ENCODE data around the gene IFT172.

The IFT172 gene

GRCh38 chr2:27451095-27451494, 38.4 kb downstream of the IFT172 start:
- H3K27me3 ChIP-seq (ENCODE audit: control insufficient read depth in 5 of 5, insufficient read depth in 4 of 5, low read length in 5 of 5), result no peaks in the 10 kb centered on the region
- no peaks in the 10 kb centered on the region for H3K9me3 ChIP-seq (ENCODE audit: control insufficient read depth in 5 of 5, low read length in 5 of 5)
- no peaks in the 10 kb centered on the region for H3K4me1 ChIP-seq (ENCODE audit: control insufficient read depth in 5 of 5, insufficient read depth in 5 of 5, low read length in 5 of 5)
- H3K9ac ChIP-seq (ENCODE audit: low read length in 5 of 5), result no peak overlapping the region
- no peak overlapping the region for H3K4me3 ChIP-seq (ENCODE audit: low read depth in 1 of 5, low read length in 5 of 5)
- H3K27ac ChIP-seq (ENCODE audit: low read depth, low read length), result no peak overlapping the region
- H3K36me3 ChIP-seq (ENCODE audit: control insufficient read depth in 5 of 5, insufficient read depth in 5 of 5, low read length in 5 of 5), result peaks cover 3 to 68% (median 63%) of the 10 kb centered on the region in 5 donors

DNA sequence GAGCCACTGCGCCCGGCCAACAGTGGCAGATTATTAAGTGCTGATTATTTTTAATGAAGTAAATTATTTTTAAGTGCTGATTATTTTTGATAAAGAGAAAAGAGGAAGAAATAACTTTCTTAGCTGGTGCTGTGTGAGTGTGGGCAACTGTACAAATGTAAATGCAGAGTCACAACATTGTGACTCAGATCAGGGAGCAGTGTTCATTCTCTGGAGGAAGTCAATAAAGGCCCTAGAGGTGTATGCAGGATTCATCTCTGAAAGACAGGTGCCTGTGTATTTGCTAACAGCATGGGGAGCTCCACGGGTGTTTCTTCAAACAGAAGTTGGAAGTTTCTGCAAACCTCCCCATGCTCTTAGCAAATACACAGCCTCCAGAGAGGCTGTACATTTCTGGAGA, 41.2 kb downstream of the IFT172 start:
- no peak overlapping the region for H3K27ac ChIP-seq (ENCODE audit: low read depth, low read length)
- H3K27me3 ChIP-seq (ENCODE audit: control insufficient read depth in 5 of 5, insufficient read depth in 4 of 5, low read length in 5 of 5), result no peaks in the 10 kb centered on the region
- no peaks in the 10 kb centered on the region for H3K9me3 ChIP-seq (ENCODE audit: control insufficient read depth in 5 of 5, low read length in 5 of 5)
- no peak overlapping the region for H3K9ac ChIP-seq (ENCODE audit: low read length in 5 of 5)
- no peaks in the 10 kb centered on the region for H3K4me1 ChIP-seq (ENCODE audit: control insufficient read depth in 5 of 5, insufficient read depth in 5 of 5, low read length in 5 of 5)
- peaks cover 3 to 66% (median 59%) of the 10 kb centered on the region in 5 donors for H3K36me3 ChIP-seq (ENCODE audit: control insufficient read depth in 5 of 5, insufficient read depth in 5 of 5, low read length in 5 of 5)
- H3K4me3 ChIP-seq (ENCODE audit: low read depth in 1 of 5, low read length in 5 of 5), result no peak overlapping the region

DNA sequence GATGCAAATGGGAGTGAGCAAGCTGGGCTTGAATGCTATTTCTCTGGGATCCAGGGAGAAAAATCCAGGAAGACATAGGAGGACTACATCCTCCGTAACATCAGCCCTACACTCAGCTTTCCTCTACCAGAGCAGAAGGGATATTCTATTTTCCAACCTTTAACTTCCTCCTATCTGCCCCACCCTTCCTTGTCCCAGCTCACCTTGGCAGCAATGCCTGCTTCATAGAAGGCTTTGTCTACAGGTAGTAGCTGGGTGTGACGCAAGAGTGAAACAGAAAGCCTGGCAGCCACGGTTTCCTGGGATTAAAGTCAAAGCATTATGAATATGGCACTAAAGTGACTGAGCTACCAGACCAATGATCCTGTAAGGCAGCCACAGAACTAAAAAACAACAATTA, 43.5 kb downstream of the IFT172 start:
- H3K4me1 ChIP-seq (ENCODE audit: control insufficient read depth in 5 of 5, insufficient read depth in 5 of 5, low read length in 5 of 5), result peaks cover 0 to 5% (median 0%) of the 10 kb centered on the region in 5 donors
- no peaks in the 10 kb centered on the region for H3K27me3 ChIP-seq (ENCODE audit: control insufficient read depth in 5 of 5, insufficient read depth in 4 of 5, low read length in 5 of 5)
- no peak overlapping the region for H3K27ac ChIP-seq (ENCODE audit: low read depth, low read length)
- H3K9ac ChIP-seq (ENCODE audit: low read length in 5 of 5), result no peak overlapping the region
- no peaks in the 10 kb centered on the region for H3K9me3 ChIP-seq (ENCODE audit: control insufficient read depth in 5 of 5, low read length in 5 of 5)
- peaks cover 0 to 67% (median 53%) of the 10 kb centered on the region in 5 donors for H3K36me3 ChIP-seq (ENCODE audit: control insufficient read depth in 5 of 5, insufficient read depth in 5 of 5, low read length in 5 of 5)
- H3K4me3 ChIP-seq (ENCODE audit: low read depth in 1 of 5, low read length in 5 of 5), result no peak overlapping the region

GRCh38 chr2:27445615-27446014, 43.9 kb downstream of the IFT172 start:
- H3K27me3 ChIP-seq (ENCODE audit: control insufficient read depth in 5 of 5, insufficient read depth in 4 of 5, low read length in 5 of 5), result no peaks in the 10 kb centered on the region
- no peaks in the 10 kb centered on the region for H3K9me3 ChIP-seq (ENCODE audit: control insufficient read depth in 5 of 5, low read length in 5 of 5)
- H3K9ac ChIP-seq (ENCODE audit: low read length in 5 of 5), result no peak overlapping the region
- H3K4me3 ChIP-seq (ENCODE audit: low read depth in 1 of 5, low read length in 5 of 5), result no peak overlapping the region
- peaks cover 0 to 72% (median 56%) of the 10 kb centered on the region in 5 donors for H3K36me3 ChIP-seq (ENCODE audit: control insufficient read depth in 5 of 5, insufficient read depth in 5 of 5, low read length in 5 of 5)
- no peak overlapping the region for H3K27ac ChIP-seq (ENCODE audit: low read depth, low read length)
- H3K4me1 ChIP-seq (ENCODE audit: control insufficient read depth in 5 of 5, insufficient read depth in 5 of 5, low read length in 5 of 5), result peaks cover 0 to 5% (median 0%) of the 10 kb centered on the region in 5 donors

DNA sequence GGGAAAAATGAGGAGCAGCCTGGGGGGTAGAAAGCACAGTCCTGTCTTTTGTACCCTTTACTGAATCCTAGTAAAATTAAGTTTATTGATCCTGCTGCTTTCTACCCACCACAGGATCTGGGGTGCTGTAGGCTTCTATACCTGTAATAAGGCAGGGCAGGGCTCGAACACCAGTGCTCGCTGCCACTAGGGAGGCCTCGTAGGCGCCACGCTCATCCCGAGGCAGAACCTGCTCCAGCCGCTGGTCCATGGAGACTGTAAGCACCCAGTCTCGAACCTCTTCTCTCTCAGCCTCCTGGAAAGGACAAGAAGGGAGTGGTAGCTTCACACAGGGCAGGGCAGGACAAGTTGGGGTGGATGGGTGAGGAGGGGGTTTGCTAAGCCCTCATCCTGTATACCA, 44.4 kb downstream of the IFT172 start:
- no peaks in the 10 kb centered on the region for H3K9me3 ChIP-seq (ENCODE audit: control insufficient read depth in 5 of 5, low read length in 5 of 5)
- no peaks in the 10 kb centered on the region for H3K27me3 ChIP-seq (ENCODE audit: control insufficient read depth in 5 of 5, insufficient read depth in 4 of 5, low read length in 5 of 5)
- H3K9ac ChIP-seq (ENCODE audit: low read length in 5 of 5), result no peak overlapping the region
- H3K4me1 ChIP-seq (ENCODE audit: control insufficient read depth in 5 of 5, insufficient read depth in 5 of 5, low read length in 5 of 5), result peaks cover 0 to 5% (median 0%) of the 10 kb centered on the region in 5 donors
- no peak overlapping the region for H3K27ac ChIP-seq (ENCODE audit: low read depth, low read length)
- no peak overlapping the region for H3K4me3 ChIP-seq (ENCODE audit: low read depth in 1 of 5, low read length in 5 of 5)
- H3K36me3 ChIP-seq (ENCODE audit: control insufficient read depth in 5 of 5, insufficient read depth in 5 of 5, low read length in 5 of 5), result peaks cover 0 to 74% (median 60%) of the 10 kb centered on the region in 5 donors

DNA sequence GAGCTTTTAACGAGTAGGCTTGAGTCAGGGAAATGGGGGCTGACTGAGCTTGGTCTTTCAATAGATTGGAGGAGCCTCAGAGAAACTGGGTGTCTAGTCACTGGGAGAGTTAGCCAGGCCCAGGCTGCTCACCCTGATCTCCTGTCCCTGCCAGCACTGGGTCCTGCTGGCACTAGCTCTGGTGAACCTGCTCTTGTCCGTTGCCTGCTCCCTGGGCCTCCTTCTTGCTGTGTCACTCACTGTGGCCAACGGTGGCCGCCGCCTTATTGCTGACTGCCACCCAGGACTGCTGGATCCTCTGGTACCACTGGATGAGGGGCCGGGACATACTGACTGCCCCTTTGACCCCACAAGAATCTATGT, 46.6 kb downstream of the IFT172 start:
- Histone ChIP-seq H3K4me3 (ENCODE audit: low read depth in 1 of 5, low read length in 5 of 5) (no peak overlapping the region), H3K4me1 (ENCODE audit: control insufficient read depth in 5 of 5, insufficient read depth in 5 of 5, low read length in 5 of 5) (peaks cover 0 to 5% (median 0%) of the 10 kb centered on the region in 5 donors), H3K9ac (ENCODE audit: low read length in 5 of 5) (no peak overlapping the region), H3K36me3 (ENCODE audit: control insufficient read depth in 5 of 5, insufficient read depth in 5 of 5, low read length in 5 of 5) (peaks cover 3 to 75% (median 59%) of the 10 kb centered on the region in 5 donors), H3K27ac (ENCODE audit: low read depth, low read length) (peak overlapping the region; percentile 23), H3K9me3 (ENCODE audit: control insufficient read depth in 5 of 5, low read length in 5 of 5) (no peaks in the 10 kb centered on the region), H3K27me3 (ENCODE audit: control insufficient read depth in 5 of 5, insufficient read depth in 4 of 5, low read length in 5 of 5) (no peaks in the 10 kb centered on the region)

DNA sequence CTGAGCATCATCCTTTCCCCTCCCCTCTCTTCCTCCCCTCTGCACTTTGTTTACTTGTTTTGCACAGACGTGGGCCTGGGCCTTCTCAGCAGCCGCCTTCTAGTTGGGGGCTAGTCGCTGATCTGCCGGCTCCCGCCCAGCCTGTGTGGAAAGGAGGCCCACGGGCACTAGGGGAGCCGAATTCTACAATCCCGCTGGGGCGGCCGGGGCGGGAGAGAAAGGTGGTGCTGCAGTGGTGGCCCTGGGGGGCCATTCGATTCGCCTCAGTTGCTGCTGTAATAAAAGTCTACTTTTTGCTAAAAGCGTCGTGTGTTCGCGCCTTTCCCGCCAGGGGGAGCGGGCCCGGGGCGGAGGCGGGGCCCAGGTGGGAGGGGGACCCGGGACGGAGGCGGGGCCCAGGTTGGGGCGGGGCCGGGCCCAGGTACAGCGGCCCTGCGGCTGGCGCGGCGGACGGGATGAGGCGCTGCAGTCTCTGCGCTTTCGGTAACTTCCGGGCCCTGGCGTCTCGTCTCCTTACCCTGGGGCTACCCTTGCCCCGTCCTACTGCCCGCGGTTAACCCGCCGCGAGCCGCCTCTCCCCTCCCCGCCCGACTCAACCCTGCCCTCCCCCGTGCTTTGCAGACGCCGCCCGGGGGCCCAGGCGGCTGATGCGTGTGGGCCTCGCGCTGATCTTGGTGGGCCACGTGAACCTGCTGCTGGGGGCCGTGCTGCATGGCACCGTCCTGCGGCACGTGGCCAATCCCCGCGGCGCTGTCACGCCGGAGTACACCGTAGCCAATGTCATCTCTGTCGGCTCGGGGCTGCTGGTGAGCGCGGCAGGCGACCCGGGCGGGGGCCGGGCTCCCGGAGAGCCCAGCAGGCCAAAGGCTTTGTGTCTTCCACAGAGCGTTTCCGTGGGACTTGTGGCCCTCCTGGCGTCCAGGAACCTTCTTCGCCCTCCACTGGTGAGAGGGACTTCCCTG, 47.3 kb downstream of the IFT172 start, which contains the start of gene KRTCAP3:
KRTCAP3 (plus strand) TSS at position 424 of the 962 bp plus-strand sequence; CDS start at position 456, 32 bp downstream.
- Histone ChIP-seq H3K36me3 (ENCODE audit: control insufficient read depth in 5 of 5, insufficient read depth in 5 of 5, low read length in 5 of 5) (peaks cover 5 to 76% (median 55%) of the 10 kb centered on the region in 5 donors), H3K4me1 (ENCODE audit: control insufficient read depth in 5 of 5, insufficient read depth in 5 of 5, low read length in 5 of 5) (peaks cover 0 to 5% (median 0%) of the 10 kb centered on the region in 5 donors), H3K4me3 (ENCODE audit: low read depth in 1 of 5, low read length in 5 of 5) (no peak within 1 kb of the TSS), H3K9ac (ENCODE audit: low read length in 5 of 5) (no peak within 1 kb of the TSS), H3K9me3 (ENCODE audit: control insufficient read depth in 5 of 5, low read length in 5 of 5) (no peaks in the 10 kb centered on the region), H3K27ac (ENCODE audit: low read depth, low read length) (peak within 1 kb of the TSS; percentile 23), H3K27me3 (ENCODE audit: control insufficient read depth in 5 of 5, insufficient read depth in 4 of 5, low read length in 5 of 5) (no peaks in the 10 kb centered on the region)

DNA sequence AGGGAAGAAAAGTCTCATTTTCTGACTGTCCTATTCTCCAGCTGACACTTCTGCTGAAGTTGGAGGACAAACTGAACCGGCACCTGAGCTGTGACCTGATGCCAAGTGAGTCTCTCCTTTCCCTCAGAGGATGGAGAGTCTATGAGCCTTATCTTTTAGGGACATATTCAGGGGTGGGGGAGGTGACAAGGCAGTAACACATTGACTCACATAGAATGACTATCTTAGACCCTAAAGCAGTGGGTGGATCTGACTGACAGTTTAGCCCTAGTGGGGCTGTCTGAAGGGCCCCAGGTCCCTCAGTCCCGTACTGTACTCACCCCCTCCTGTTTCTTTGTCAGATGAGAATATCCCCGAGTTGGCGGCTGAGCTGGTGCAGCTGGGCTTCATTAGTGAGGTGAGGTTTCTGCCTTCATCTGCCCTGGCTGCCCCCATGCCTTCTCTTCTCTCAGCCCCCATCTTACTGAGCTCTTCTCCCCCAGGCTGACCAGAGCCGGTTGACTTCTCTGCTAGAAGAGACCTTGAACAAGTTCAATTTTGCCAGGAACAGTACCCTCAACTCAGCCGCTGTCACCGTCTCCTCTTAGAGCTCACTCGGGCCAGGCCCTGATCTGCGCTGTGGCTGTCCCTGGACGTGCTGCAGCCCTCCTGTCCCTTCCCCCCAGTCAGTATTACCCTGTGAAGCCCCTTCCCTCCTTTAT, 48.2 kb downstream of the IFT172 start:
- peaks cover 11 to 81% (median 61%) of the 10 kb centered on the region in 5 donors for H3K36me3 ChIP-seq (ENCODE audit: control insufficient read depth in 5 of 5, insufficient read depth in 5 of 5, low read length in 5 of 5)
- H3K27me3 ChIP-seq (ENCODE audit: control insufficient read depth in 5 of 5, insufficient read depth in 4 of 5, low read length in 5 of 5), result no peaks in the 10 kb centered on the region
- peaks cover 0 to 5% (median 0%) of the 10 kb centered on the region in 5 donors for H3K4me1 ChIP-seq (ENCODE audit: control insufficient read depth in 5 of 5, insufficient read depth in 5 of 5, low read length in 5 of 5)
- H3K4me3 ChIP-seq (ENCODE audit: low read depth in 1 of 5, low read length in 5 of 5), result no peak overlapping the region
- H3K9me3 ChIP-seq (ENCODE audit: control insufficient read depth in 5 of 5, low read length in 5 of 5), result no peaks in the 10 kb centered on the region
- H3K27ac ChIP-seq (ENCODE audit: low read depth, low read length), result no peak overlapping the region
- no peak overlapping the region for H3K9ac ChIP-seq (ENCODE audit: low read length in 5 of 5)

GRCh38 chr2:27435628-27436027, 53.9 kb downstream of the IFT172 start:
- no peaks in the 10 kb centered on the region for H3K9me3 ChIP-seq (ENCODE audit: control insufficient read depth in 5 of 5, low read length in 5 of 5)
- peaks cover 3 to 24% (median 20%) of the 10 kb centered on the region in 5 donors for H3K4me1 ChIP-seq (ENCODE audit: control insufficient read depth in 5 of 5, insufficient read depth in 5 of 5, low read length in 5 of 5)
- no peaks in the 10 kb centered on the region for H3K27me3 ChIP-seq (ENCODE audit: control insufficient read depth in 5 of 5, insufficient read depth in 4 of 5, low read length in 5 of 5)
- peak overlapping the region in 1 of 5 donors; percentile 32 for H3K4me3 ChIP-seq (ENCODE audit: low read depth in 1 of 5, low read length in 5 of 5)
- peaks cover 25 to 73% (median 68%) of the 10 kb centered on the region in 5 donors for H3K36me3 ChIP-seq (ENCODE audit: control insufficient read depth in 5 of 5, insufficient read depth in 5 of 5, low read length in 5 of 5)
- H3K27ac ChIP-seq (ENCODE audit: low read depth, low read length), result peak overlapping the region; percentile 31
- peak overlapping the region in 1 of 5 donors; percentile 43 for H3K9ac ChIP-seq (ENCODE audit: low read length in 5 of 5)

DNA sequence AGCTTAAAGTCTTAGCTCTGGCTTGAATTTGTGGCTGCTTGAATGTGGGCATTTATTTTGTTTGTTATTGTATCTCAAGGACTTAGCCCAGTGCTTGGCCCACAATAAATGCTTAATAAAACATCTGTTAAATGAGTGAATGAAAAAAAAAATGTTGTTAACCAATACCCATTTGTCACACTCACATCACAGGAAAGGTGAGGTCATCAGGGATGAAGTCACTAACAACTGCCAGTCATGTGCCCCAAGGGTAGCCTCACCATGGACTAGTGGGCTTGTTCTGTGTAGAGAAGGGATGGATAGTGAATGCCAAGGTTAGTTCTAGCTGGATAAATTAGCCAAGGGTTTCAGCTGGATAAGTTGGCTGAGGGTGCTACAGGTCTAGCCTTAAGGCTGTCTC, 58.1 kb downstream of the IFT172 start:
- H3K4me1 ChIP-seq (ENCODE audit: control insufficient read depth in 5 of 5, insufficient read depth in 5 of 5, low read length in 5 of 5), result peaks cover 10 to 49% (median 42%) of the 10 kb centered on the region in 5 donors
- peaks cover 15 to 34% (median 33%) of the 10 kb centered on the region in 5 donors for H3K36me3 ChIP-seq (ENCODE audit: control insufficient read depth in 5 of 5, insufficient read depth in 5 of 5, low read length in 5 of 5)
- H3K4me3 ChIP-seq (ENCODE audit: low read depth in 1 of 5, low read length in 5 of 5), result no peak overlapping the region
- no peaks in the 10 kb centered on the region for H3K9me3 ChIP-seq (ENCODE audit: control insufficient read depth in 5 of 5, low read length in 5 of 5)
- H3K9ac ChIP-seq (ENCODE audit: low read length in 5 of 5), result peak overlapping the region in 1 of 5 donors; percentile 11
- H3K27me3 ChIP-seq (ENCODE audit: control insufficient read depth in 5 of 5, insufficient read depth in 4 of 5, low read length in 5 of 5), result no peaks in the 10 kb centered on the region
- peak overlapping the region; percentile 95 for H3K27ac ChIP-seq (ENCODE audit: low read depth, low read length)

Data from subcutaneous abdominal adipose tissue (tissue), 5 donors.